Cerebellar cortex (tissue), 1 donor: ENCODE measurements around the gene ENDOV.
"Not testable (repeated sequence)": the region's sequence is repeated elsewhere in the genome, so short reads cannot be mapped to it uniquely, and the experiment has no call there.

ENCODE experiments used
- DNase-seq: peaks from one replicate; pipeline ENCODE4 v3.0.0-alpha.2; 2015; ENCODE audit warnings: low spot score

ENDOV gene

DNA sequence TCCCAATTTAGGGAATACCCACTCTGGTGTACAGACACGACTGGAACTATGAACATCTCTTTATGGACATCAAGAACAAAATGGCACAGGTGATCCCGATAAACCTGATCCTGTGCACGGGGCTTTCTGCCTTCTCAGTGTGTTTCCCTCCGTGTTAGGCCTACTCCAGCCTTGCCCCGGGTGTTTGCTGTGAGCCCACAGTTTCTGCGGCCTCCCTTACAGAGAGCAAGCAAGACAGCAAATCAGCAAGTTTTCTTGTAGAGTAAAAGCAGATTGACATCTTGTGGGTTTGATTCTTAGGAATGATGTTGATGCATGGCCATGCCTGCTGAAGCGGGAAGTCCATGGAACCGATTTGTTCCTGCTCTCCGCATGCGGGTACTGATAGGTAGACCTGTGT lies 26.4 kb upstream of the ENDOV start:
- DNase-seq: no peak

- DNase-seq: no peak
Observed at GRCh38 chr17:80389011-80389995, 25.7 kb upstream of the ENDOV start.

DNA sequence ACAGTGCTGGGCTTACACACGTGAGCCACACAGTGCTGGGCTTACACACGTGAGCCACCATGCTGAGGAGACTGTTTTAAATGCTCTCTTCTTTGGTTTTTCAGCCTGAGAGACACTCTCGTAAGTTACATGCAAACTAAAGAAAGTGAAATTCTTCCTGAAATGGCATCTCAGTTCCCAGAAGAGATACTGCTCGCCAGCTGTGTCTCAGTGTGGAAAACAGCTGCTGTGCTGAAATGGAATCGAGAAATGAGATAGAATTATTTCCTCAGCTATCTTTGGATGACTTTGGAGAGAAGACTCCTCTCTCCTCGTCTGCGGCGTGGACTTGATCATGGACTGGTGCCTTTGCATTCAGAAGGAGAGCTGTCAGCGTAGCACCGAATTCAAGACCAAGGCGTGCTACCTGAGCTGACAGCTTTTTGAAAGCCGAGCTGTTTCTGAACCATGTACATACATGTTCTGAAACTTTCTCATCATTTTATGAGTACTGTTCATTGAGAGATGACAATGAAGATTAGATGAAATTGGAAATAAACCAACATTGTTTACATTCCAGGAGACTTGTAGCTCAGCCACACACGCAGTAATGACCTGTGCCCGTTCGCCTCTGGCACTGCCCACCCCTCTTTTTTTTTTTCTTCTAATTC lies 21.6 kb upstream of the ENDOV start:
- DNase-seq: no peak

DNA sequence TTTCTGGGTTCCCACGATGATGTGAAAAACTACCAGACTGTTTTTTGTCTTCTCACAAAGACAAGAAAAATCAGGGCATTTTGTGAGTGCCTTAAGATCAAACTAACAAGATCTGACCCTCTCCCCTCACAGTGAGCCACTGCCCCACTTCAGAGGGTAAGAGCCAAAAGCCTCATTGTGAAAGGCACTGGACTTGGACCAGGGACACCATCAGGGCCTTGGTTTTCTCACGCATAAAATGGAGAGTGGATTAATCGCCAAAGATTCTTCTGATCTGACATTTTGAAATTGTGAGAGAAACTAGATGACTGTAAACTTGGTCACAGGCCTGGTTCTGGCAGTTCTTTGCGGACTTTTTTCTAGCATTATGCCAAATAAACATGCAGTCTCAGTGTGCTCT lies 21.0 kb upstream of the ENDOV start:
- DNase-seq: no peak

- DNase-seq: no peak
Observed at GRCh38 chr17:80394629-80395216, 20.2 kb upstream of the ENDOV start.

- no peak for DNase-seq
Observed at GRCh38 chr17:80395402-80396151, 19.4 kb upstream of the ENDOV start.

GRCh38 chr17:80396157-80397033 lies 18.6 kb upstream of the ENDOV start:
- no peak for DNase-seq

- no peak for DNase-seq
Observed at GRCh38 chr17:80397034-80397387, 18.0 kb upstream of the ENDOV start.

DNA sequence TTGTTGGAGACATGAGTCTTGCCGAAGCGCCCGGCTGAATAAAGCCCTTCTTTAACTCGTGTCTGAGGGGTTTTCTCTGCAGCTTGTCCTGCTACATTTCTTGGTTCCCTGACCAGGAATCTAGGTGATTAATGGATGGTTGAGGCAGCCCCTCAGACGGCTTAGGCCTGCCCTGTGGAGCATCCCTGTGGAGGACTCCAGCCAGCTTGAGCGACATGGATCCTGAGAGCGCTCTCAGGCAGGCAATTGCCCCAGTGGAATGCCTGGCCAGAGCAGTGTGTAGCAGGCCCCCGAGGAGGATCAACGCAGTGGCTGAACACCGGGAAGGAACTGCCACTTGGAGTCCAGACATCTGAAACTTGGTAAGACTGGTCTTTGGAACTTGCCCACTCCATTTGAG lies 17.3 kb upstream of the ENDOV start:
- DNase-seq: no peak

DNA sequence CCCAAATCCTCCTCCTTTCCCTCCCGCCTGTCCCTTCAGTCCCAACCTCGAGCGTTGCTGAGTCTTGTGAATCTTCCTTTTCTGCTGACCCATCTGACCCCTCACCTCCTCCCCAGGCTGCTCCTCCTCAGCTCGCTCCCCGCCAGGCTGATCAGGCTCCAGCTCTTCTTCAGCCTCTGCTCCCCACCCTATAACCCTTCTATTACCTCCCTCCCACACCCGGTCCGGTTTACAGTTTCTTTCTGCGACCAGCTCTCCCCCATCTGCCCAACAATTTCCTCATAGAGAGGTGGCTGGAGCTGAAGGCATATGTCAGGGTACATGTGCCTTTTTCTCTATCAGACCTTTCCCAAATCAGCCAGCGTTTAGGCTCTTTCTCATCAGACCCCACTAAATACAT lies 13.9 kb upstream of the ENDOV start:
- not testable (repeated sequence) for DNase-seq

DNA sequence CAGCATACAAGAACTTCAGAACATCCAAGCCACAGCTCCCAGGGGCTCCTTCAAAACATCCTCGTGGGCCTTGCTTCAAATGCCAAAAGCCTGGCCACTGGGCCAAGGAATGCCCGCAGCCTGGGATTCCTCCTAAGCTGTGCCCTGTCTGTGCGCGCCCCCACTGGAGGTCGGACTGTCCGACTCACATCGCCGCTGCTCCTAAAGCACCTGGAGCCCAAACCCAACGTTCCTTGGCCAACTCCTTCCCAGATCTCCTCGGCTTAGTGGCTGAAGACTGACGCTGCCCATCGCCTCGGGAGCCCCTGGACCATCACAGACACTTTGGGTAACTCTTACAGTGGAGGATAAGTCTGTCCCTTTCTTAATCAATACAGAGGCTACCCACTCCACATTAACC lies 12.9 kb upstream of the ENDOV start:
- not testable (repeated sequence) for DNase-seq

GRCh38 chr17:80402959-80403358 lies 12.0 kb upstream of the ENDOV start:
- DNase-seq: no peak

DNA sequence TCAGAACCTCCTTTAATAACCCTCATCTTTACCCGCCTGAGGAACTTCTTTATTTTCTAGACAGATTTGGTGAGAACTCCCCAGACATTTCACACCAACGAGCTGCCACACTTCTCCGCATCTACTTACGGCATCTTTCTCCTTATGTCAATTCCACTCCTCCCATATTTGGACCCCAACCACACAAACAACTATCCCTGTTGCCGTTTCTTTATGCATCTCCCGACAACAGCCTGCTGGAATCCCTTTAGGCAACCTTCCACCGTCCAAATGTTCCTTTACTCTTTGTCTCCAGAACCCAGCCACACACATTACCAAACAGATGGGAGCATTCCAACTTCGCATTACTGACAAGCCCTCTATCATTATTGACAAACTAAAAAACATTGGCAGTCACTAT lies 8.8 kb upstream of the ENDOV start:
- no peak for DNase-seq

GRCh38 chr17:80407917-80408316 lies 7.0 kb upstream of the ENDOV start:
- DNase-seq: not testable (repeated sequence)

- DNase-seq: no peak
Observed at GRCh38 chr17:80408872-80409271, 6.1 kb upstream of the ENDOV start.

DNA sequence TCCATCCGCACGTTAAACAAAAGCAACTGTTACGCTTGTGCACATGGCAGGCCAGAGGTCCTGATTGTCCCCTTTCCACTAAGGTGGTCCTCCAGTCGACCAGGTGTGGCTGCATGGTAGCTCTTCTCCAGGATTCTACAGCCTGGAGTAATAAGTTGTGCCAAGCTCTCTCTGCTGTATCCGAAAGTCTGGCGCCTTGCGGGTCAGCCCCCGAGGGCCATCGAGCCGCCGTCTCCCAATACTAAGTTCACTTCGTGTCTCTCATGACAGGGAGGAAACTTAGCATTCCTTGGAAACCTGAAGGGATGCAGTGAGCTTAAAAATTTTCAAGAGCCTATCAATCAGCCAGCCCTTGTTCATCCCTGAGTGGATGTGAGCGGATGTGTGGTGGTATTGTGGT lies 5.3 kb upstream of the ENDOV start:
- DNase-seq: no peak

DNA sequence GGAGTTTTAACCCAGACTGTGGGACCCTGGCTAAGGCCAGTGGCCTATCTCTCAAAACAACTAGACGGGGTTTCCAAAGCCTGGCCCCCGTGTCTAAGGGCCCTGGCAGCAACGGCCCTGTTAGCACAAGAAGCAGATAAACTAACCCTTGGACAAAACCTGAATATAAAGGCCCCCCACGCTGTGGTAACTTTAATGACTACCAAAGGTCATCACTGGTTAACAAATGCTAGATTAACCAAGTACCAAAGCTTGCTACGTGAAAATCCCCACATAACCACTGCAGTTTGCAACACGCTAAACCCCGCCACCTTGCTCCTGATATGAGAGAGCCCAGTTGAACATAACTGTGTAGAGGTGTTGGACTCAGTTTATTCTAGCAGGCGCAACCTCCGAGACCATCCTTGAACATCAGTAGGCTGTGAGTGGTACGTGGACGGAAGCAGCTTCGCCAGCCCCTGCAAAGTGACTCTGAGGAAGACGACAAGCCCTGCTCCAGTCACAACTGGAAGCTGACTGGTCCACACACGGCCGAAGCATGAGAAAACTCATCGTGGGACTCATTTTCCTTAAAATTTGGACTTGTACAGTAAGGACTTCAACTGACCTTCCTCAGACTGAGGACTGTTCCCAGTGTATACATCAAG lies 4.4 kb upstream of the ENDOV start:
- not testable (repeated sequence) for DNase-seq

GRCh38 chr17:80413771-80414507 lies 1.0 kb upstream of the ENDOV start:
- DNase-seq: no peak

GRCh38 chr17:80414508-80414802 lies 512 bp upstream of the ENDOV start:
- DNase-seq: no peak

DNA sequence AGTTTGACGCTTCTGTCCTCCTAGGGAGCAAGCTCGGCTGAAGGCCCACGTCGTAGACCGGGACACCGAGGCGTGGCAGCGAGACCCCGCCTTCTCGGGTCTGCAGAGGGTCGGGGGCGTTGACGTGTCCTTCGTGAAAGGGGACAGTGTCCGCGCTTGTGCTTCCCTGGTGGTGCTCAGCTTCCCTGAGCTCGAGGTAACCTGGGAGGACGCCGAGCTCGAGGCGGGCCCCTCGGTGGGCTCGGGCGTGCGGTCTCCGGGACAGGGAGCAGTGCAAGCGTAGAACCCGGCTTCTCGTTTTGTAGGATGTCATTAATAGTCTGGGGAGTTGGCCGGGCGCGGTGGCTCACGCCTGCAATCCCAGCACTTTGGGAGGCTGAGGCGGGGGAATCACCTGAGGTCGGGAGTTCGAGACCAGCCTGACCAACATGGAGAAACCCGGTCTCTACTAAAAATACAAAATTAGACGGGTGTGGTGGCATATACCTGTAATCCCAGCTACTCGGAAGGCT lies 715 bp downstream of the ENDOV start:
- DNase-seq: no peak
